ENCODE data around the gene AZI2.

AZI2 gene

GRCh38 chr3:28300345-28300962 lies 48.2 kb downstream of the AZI2 start:
- no peak for DNase-seq (ENCODE audit: low read depth)

- DNase-seq (ENCODE audit: low read depth) = no peak
Observed at GRCh38 chr3:28299705-28300104, 48.9 kb downstream of the AZI2 start.

- DNase-seq (ENCODE audit: low read depth) = no peak
Observed at GRCh38 chr3:28295898-28296490, 52.6 kb downstream of the AZI2 start.

GRCh38 chr3:28294667-28295413 lies 53.8 kb downstream of the AZI2 start:
- no peak for DNase-seq (ENCODE audit: low read depth)

GRCh38 chr3:28292622-28293021 lies 56.0 kb downstream of the AZI2 start:
- no peak for DNase-seq (ENCODE audit: low read depth)

GRCh38 chr3:28291577-28291976 lies 57.0 kb downstream of the AZI2 start:
- DNase-seq (ENCODE audit: low read depth) = no peak

GRCh38 chr3:28290863-28291300 lies 57.7 kb downstream of the AZI2 start:
- no peak for DNase-seq (ENCODE audit: low read depth)

- no peak for DNase-seq (ENCODE audit: low read depth)
Observed at GRCh38 chr3:28287046-28287445, 61.6 kb downstream of the AZI2 start.

GRCh38 chr3:28286595-28286994 lies 62.0 kb downstream of the AZI2 start:
- DNase-seq (ENCODE audit: low read depth) = no peak

GRCh38 chr3:28280781-28281180 lies 67.8 kb downstream of the AZI2 start:
- DNase-seq (ENCODE audit: low read depth) = no peak

GRCh38 chr3:28279770-28280169 lies 68.9 kb downstream of the AZI2 start:
- no peak for DNase-seq (ENCODE audit: low read depth)

- no peak for DNase-seq (ENCODE audit: low read depth)
Observed at GRCh38 chr3:28278918-28279317, 69.7 kb downstream of the AZI2 start.

- DNase-seq (ENCODE audit: low read depth) = no peak
Observed at GRCh38 chr3:28273837-28274236, 74.8 kb downstream of the AZI2 start.
